Testis (tissue), 3 donors: ENCODE results near the gene MRPL32. TPM values are rescaled to one million over a fixed set of nuclear protein-coding genes. Genes with fewer than 3 reads are reported as not detected.

Source experiments
- DNase-seq: peaks from one replicate; pipeline ENCODE4 v3.0.0-alpha.2; 2019
- H3K27ac ChIP-seq, 2 donors: fragments of 200-600 bp; sonication (generic); one replicate each; pipeline ENCODE4 v1.5.1; 2019
- H3K27me3 ChIP-seq: fragments of 200-600 bp; sonication (generic); one replicate; pipeline ENCODE4 v1.5.1; 2019
- H3K36me3 ChIP-seq: fragments of 200-600 bp; sonication (generic); one replicate; pipeline ENCODE4 v1.5.1; 2017; ENCODE audit warnings: low read depth; ENCODE audit errors: missing control alignments
- H3K4me1 ChIP-seq: fragments of 200-600 bp; sonication (generic); one replicate; pipeline ENCODE4 v1.5.1; 2019
- H3K4me3 ChIP-seq, 2 donors: fragments of 200-600 bp; sonication (generic); one replicate each; pipeline ENCODE4 v1.5.1; 2017 to 2019
- H3K9me3 ChIP-seq: fragments of 200-600 bp; sonication (generic); one replicate; pipeline ENCODE4 v1.5.1; 2017
- CTCF ChIP-seq, 3 experiments: fragments of 450-650 bp in 2 of 3; fragments of 200-600 bp in 1 of 3; sonication (generic) in 1 of 3; IDR thresholded peaks; one replicate each; pipeline ENCODE4 v1.5.1; 2016 to 2019; ENCODE audit warnings: antibody characterized with exemption in 3 of 3, mild to moderate bottlenecking in 2 of 3, moderate library complexity in 1 of 3
- POLR2A ChIP-seq: fragments of 450-650 bp; IDR thresholded peaks from one replicate; pipeline ENCODE4 v1.6.1; 2017; ENCODE audit warnings: antibody characterized with exemption, mild to moderate bottlenecking, moderate library complexity
- WGBS, 2 donors: methylation state at CpG; one replicate each; pipeline ENCODE4 v1.1.5; 2018; 5-methylcytosine and 5-hydroxymethylcytosine counted together
- intact Hi-C: fragments of 100-400 bp; cut with DNase I; formaldehyde crosslinking; loops from one replicate; pipeline ENCODE4 v1.15.1; 2023; ENCODE audit warnings: low total_unique reads
- polyA plus RNA-seq: library from polyadenylated mRNA; stranded (reverse); fragments of 350-450 nt; fragmentation: Illumina TruSeq; extraction: RNeasy Lipid Tissue Mini Kit (QIAGEN cat#74804); gene quantifications from one replicate; pipeline ENCODE4 v1.2.3, GENCODE V29; 2014; ENCODE audit warnings: low read depth, low replicate concordance; ENCODE audit not compliant: insufficient read depth
- total RNA-seq, 2 donors: library from RNA; depleted of rRNA; stranded (reverse); fragments of >200 nt; gene quantifications; one replicate each; pipeline ENCODE4 v1.2.3, GENCODE V29; 2016

The MRPL32 gene
- total and polyA plus RNA-seq, 3 donors from 2014 or later, result 46.9 to 56.8 (median 50.1) TPM

GRCh38 chr7:42914421-42915045 is 17.6 kb upstream of the MRPL32 start:
- H3K27ac ChIP-seq, result peak overlapping the region in 1 of 2 donors; percentile 60
- intact Hi-C loops, result no loop called here
- no peaks in the 10 kb centered on the region for H3K27me3 ChIP-seq
- no peaks in the 10 kb centered on the region for H3K9me3 ChIP-seq
- DNase-seq, result no peak
- WGBS, 2 donors, result 47 to 52% methylated on average over 5 of the region's 5 CpGs
- H3K4me1 ChIP-seq, result peaks cover 27% of the 10 kb centered on the region
- TF ChIP-seq POLR2A (no peak), CTCF (IDR thresholded peaks at IDR 0.05) (no peak)
- H3K4me3 ChIP-seq, result no peak overlapping the region
- H3K36me3 ChIP-seq, result no peaks in the 10 kb centered on the region

- intact Hi-C loops, result no loop called here
- 10 to 16% methylated on average over 1 of the region's 1 CpG for WGBS, 2 donors
- Histone ChIP-seq H3K36me3 (no peaks in the 10 kb centered on the region), H3K27me3 (no peaks in the 10 kb centered on the region), H3K9me3 (no peaks in the 10 kb centered on the region), H3K4me1 (peaks cover 24% of the 10 kb centered on the region), H3K27ac (peak overlapping the region; percentile 2 to 67), H3K4me3 (no peak overlapping the region)
- TF ChIP-seq POLR2A (no peak), CTCF (IDR thresholded peaks at IDR 0.05) (no peak)
- DNase-seq, result no peak
Measured at GRCh38 chr7:42915356-42915755, 16.8 kb upstream of the MRPL32 start.

GRCh38 chr7:42922017-42922753 is 10.0 kb upstream of the MRPL32 start:
- no peak overlapping the region for H3K27ac ChIP-seq
- 89 to 92% methylated on average over 3 of the region's 3 CpGs for WGBS, 2 donors
- no peak for DNase-seq
- H3K4me1 ChIP-seq, result no peaks in the 10 kb centered on the region
- no peaks in the 10 kb centered on the region for H3K27me3 ChIP-seq
- H3K9me3 ChIP-seq, result no peaks in the 10 kb centered on the region
- TF ChIP-seq CTCF (IDR thresholded peaks at IDR 0.05) (no peak), POLR2A (no peak)
- no peak overlapping the region for H3K4me3 ChIP-seq
- intact Hi-C loops, result no loop called here
- H3K36me3 ChIP-seq, result no peaks in the 10 kb centered on the region

- Histone ChIP-seq H3K4me1 (no peaks in the 10 kb centered on the region), H3K36me3 (no peaks in the 10 kb centered on the region), H3K9me3 (no peaks in the 10 kb centered on the region), H3K4me3 (no peak overlapping the region), H3K27ac (no peak overlapping the region), H3K27me3 (no peaks in the 10 kb centered on the region)
- intact Hi-C loops, result no loop called here
- WGBS, 2 donors, result 84 to 90% methylated on average over 5 of the region's 5 CpGs
- no peak for TF ChIP-seq CTCF (IDR thresholded peaks at IDR 0.05)
- no peak for DNase-seq
Measured at GRCh38 chr7:42924223-42924838, 7.8 kb upstream of the MRPL32 start.
